AG09309 (cell line): Measurements from ENCODE around the gene LMAN1.

Experiments
- DNase-seq: peaks from one replicate; pipeline ENCODE4 v3.0.0-alpha.2; 2010; ENCODE audit warnings: low read depth
- H3K4me3 ChIP-seq: 2 replicates; pipeline ENCODE4 v1.5.1; 2011; ENCODE audit warnings: mild to moderate bottlenecking, low read depth, low read length, moderate library complexity; ENCODE audit not compliant: control insufficient read depth
- CTCF ChIP-seq: IDR thresholded peaks from 2 replicates; pipeline ENCODE4 v1.5.1; 2011; ENCODE audit warnings: mild to moderate bottlenecking, low read depth, low read length, inconsistent platforms; ENCODE audit not compliant: insufficient read depth, control insufficient read depth; ENCODE audit errors: missing control alignments

LMAN1 gene

GRCh38 chr18:59358712-59359575 lies at the start of gene LMAN1:
Gene LMAN1, minus strand, starts transcription at chr18:59359265. Its CDS starts 21 bp downstream, at chr18:59359244.
- TF ChIP-seq CTCF = no peak
- peak; percentile 72 for DNase-seq
- peak within 1 kb of the TSS; percentile 100 for H3K4me3 ChIP-seq

- DNase-seq = peak; percentile 27
- H3K4me3 ChIP-seq = no peak overlapping the region
- peak; percentile 98 for TF ChIP-seq CTCF
Measured at GRCh38 chr18:59402432-59403090, 43.5 kb upstream of the LMAN1 start.

GRCh38 chr18:59400407-59400806 lies 41.3 kb upstream of the LMAN1 start:
- no peak for DNase-seq
- no peak overlapping the region for H3K4me3 ChIP-seq
- no peak for TF ChIP-seq CTCF

DNA sequence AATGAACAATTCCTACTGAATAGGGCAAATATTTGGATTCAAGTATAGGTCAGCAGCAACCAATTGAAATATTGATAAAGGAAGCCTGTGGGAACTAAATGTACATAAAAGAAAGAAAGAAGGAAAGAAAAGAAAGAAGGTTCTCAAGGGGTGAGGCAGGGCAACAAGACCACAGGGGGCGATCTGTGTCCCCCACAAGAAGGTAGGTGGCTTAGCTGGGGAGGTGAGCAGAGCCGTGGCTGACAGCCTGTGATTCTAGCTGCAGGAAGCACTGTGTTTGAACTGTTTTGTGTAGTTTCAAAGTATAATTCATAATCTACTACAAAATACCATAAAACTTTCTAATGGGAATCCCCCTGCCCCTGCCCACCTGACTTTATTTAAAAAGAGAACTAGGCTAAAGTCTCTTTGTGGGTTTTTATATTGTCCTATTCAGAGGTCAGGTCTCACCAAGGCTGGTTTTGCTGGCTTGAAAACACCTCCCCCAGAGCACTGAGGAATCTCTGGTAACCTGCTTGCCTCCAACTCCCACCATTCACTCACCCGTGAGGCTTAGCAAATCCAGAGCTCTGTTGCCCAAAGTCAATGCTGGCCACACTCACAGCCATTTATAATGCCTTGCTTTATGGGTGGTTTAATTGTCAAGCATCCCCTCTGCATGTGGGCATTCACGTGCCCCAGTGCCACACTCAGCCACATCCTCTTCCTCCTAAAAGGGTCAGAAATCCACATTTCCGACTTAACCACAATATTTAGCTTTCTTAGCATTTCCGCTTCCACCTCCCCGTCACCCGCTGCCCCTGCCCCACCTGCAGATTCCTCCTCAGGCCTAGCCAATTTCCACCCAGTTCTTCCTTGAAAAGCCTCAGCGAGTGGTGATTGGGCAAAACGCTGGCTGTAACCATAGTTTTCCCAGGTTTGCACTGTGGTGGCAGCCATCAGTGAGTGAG lies 36.4 kb upstream of the LMAN1 start:
- TF ChIP-seq CTCF = no peak
- no peak for DNase-seq
- H3K4me3 ChIP-seq = no peak overlapping the region

DNA sequence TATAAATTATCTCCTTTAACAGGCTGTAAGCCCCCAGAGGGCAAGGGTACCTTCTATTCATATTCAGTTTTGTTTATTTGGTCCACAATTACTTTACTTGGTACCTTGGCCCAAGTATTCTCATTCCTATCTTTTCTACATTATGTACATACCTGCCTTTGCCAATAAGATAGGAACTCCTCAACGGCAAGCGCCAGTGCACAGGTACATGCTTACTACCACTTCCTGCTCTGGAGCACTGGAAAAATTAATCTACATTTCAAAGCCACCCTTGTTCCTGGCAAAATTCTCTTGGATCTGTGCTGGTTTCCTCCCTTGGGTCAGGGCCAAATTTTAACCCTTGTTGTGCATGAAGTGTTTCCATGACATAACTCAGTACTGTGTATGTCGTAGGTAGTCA lies 34.3 kb upstream of the LMAN1 start:
- no peak for DNase-seq
- TF ChIP-seq CTCF = no peak
- no peak overlapping the region for H3K4me3 ChIP-seq

GRCh38 chr18:59388817-59389216 lies 29.8 kb upstream of the LMAN1 start:
- no peak for TF ChIP-seq CTCF
- DNase-seq = no peak
- H3K4me3 ChIP-seq = no peak overlapping the region
